Parathyroid adenoma (tissue), 2 donors: ENCODE results near the gene PACRG.
"Not testable (repeated sequence)": the region's sequence is repeated elsewhere in the genome, so short reads cannot be mapped to it uniquely, and the experiment has no call there.

Experiments used
- H2AFZ ChIP-seq: fragments of 300-600 bp; sonication (generic); one replicate; pipeline ENCODE4 v1.7.0; 2017; ENCODE audit warnings: antibody characterized with exemption, mild to moderate bottlenecking
- H3K27ac ChIP-seq: fragments of 300-600 bp; sonication (generic); one replicate; pipeline ENCODE4 v1.7.0; 2017
- H3K27me3 ChIP-seq: fragments of 300-600 bp; sonication (generic); one replicate; pipeline ENCODE4 v1.7.0; 2017; ENCODE audit warnings: low read length; ENCODE audit not compliant: control insufficient read depth, insufficient read depth
- H3K36me3 ChIP-seq: fragments of 300-600 bp; sonication (generic); one replicate; pipeline ENCODE4 v1.7.0; 2017; ENCODE audit warnings: low read length; ENCODE audit not compliant: control insufficient read depth, insufficient read depth
- H3K4me1 ChIP-seq: fragments of 300-600 bp; sonication (generic); one replicate; pipeline ENCODE4 v1.7.0; 2017; ENCODE audit warnings: control low read depth
- H3K4me2 ChIP-seq: fragments of 300-600 bp; sonication (generic); one replicate; pipeline ENCODE4 v1.7.0; 2017; ENCODE audit warnings: low read length
- H3K4me3 ChIP-seq: fragments of 300-600 bp; sonication (generic); one replicate; pipeline ENCODE4 v1.7.0; 2017; ENCODE audit warnings: low read depth, low read length
- H3K79me2 ChIP-seq: fragments of 300-600 bp; sonication (generic); one replicate; pipeline ENCODE4 v1.7.0; 2017; ENCODE audit warnings: control low read depth
- H3K9ac ChIP-seq: fragments of 300-600 bp; sonication (generic); one replicate; pipeline ENCODE4 v1.7.0; 2017; ENCODE audit warnings: mild to moderate bottlenecking
- H3K9me3 ChIP-seq: fragments of 300-600 bp; sonication (generic); one replicate; pipeline ENCODE4 v1.7.0; 2017; ENCODE audit warnings: low read length; ENCODE audit not compliant: control insufficient read depth
- TF ChIP-seq, protein P1 (sequence below): fragments of 300-600 bp; sonication (generic); IDR thresholded peaks from one replicate; pipeline ENCODE4 v1.7.0; 2017; ENCODE audit warnings: antibody characterized with exemption, mild to moderate bottlenecking
- donor health status: primary hyperparathyroidism.

Gene PACRG

GRCh38 chr6:162974685-162975084 is 246.9 kb downstream of the PACRG start:
- Histone ChIP-seq H3K9me3 (no peaks in the 10 kb centered on the region), H2AFZ (no peak overlapping the region), H3K27ac (no peak overlapping the region), H3K79me2 (no peaks in the 10 kb centered on the region), H3K4me1 (no peaks in the 10 kb centered on the region), H3K36me3 (no peaks in the 10 kb centered on the region), H3K9ac (no peak overlapping the region), H3K4me2 (no peak overlapping the region), H3K27me3 (no peaks in the 10 kb centered on the region), H3K4me3 (no peak overlapping the region)
- TF ChIP-seq, protein P1, sequence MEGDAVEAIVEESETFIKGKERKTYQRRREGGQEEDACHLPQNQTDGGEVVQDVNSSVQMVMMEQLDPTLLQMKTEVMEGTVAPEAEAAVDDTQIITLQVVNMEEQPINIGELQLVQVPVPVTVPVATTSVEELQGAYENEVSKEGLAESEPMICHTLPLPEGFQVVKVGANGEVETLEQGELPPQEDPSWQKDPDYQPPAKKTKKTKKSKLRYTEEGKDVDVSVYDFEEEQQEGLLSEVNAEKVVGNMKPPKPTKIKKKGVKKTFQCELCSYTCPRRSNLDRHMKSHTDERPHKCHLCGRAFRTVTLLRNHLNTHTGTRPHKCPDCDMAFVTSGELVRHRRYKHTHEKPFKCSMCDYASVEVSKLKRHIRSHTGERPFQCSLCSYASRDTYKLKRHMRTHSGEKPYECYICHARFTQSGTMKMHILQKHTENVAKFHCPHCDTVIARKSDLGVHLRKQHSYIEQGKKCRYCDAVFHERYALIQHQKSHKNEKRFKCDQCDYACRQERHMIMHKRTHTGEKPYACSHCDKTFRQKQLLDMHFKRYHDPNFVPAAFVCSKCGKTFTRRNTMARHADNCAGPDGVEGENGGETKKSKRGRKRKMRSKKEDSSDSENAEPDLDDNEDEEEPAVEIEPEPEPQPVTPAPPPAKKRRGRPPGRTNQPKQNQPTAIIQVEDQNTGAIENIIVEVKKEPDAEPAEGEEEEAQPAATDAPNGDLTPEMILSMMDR = no peak

GRCh38 chr6:162976141-162976540 is 248.4 kb downstream of the PACRG start:
- Histone ChIP-seq H3K27ac (no peak overlapping the region), H3K9me3 (no peaks in the 10 kb centered on the region), H3K27me3 (no peaks in the 10 kb centered on the region), H2AFZ (no peak overlapping the region), H3K9ac (no peak overlapping the region), H3K4me3 (no peak overlapping the region), H3K36me3 (no peaks in the 10 kb centered on the region), H3K79me2 (no peaks in the 10 kb centered on the region), H3K4me2 (no peak overlapping the region), H3K4me1 (no peaks in the 10 kb centered on the region)
- TF ChIP-seq, protein P1 = no peak

GRCh38 chr6:162983234-162983633 is 255.5 kb downstream of the PACRG start:
- not testable (repeated sequence) for H3K9ac ChIP-seq, H2AFZ ChIP-seq, H3K4me2 ChIP-seq, H3K36me3 ChIP-seq, H3K79me2 ChIP-seq, H3K9me3 ChIP-seq, H3K27ac ChIP-seq, H3K4me1 ChIP-seq, H3K27me3 ChIP-seq, H3K4me3 ChIP-seq

DNA sequence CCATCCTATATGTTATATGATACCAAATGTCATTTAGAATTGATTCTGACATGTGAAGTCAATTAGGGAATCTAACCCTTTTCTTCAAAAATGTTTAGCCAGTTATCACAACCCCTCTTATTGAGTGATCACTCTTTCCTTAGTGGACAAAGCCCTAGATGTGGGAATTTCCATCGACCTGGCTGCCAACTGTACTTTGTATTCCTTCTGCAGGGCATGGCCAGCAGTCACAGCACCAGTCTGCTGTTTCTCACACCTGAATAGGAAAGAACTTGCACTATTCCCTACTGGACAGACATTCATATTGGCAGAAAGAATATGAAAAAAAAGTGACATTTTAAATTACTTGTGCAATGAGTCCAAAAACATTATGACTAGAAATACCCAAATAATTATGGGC is 271.0 kb downstream of the PACRG start:
- H2AFZ ChIP-seq = no peak overlapping the region
- H3K27ac ChIP-seq = no peak overlapping the region
- H3K9me3 ChIP-seq = no peaks in the 10 kb centered on the region
- H3K79me2 ChIP-seq = no peaks in the 10 kb centered on the region
- no peaks in the 10 kb centered on the region for H3K4me1 ChIP-seq
- TF ChIP-seq, protein P1 = no peak
- no peak overlapping the region for H3K4me2 ChIP-seq
- H3K27me3 ChIP-seq = no peaks in the 10 kb centered on the region
- no peak overlapping the region for H3K4me3 ChIP-seq
- H3K36me3 ChIP-seq = no peaks in the 10 kb centered on the region
- H3K9ac ChIP-seq = no peak overlapping the region

DNA sequence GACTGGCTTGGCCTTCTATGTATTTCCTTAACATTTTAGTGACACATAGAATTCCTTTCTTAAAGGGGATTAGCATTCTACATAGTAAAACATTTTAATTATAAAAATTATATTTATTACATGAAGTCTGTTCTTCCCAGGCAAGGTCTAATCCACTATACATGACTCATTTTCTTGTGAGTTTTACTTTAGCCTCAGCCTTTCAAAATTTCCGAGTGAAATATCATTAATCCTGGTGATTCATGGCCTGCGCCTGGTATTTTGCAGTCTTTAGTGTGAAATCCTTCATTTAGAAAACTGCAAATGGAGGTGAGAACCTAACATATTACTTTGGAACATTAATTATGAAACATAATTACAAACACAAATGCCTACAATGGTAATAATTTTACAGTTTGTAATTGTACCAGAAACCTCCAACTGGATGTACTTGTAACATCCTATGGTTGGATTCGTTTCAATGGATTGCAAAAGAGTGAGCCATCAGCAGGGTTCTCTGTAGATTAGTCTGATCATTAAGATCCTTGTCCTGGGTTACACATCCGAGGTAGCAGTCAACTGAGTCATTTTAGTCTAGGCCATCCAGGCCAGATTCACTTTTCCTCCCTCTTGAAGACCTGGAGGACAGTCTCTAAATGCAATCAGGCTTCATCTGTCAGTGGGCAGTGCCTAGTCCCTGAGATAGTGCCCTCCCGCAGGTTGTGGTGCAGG is 272.0 kb downstream of the PACRG start:
- H3K9ac ChIP-seq = no peak overlapping the region
- H2AFZ ChIP-seq = no peak overlapping the region
- no peaks in the 10 kb centered on the region for H3K9me3 ChIP-seq
- TF ChIP-seq, protein P1 = no peak
- no peaks in the 10 kb centered on the region for H3K79me2 ChIP-seq
- H3K27me3 ChIP-seq = no peaks in the 10 kb centered on the region
- no peak overlapping the region for H3K4me3 ChIP-seq
- H3K4me2 ChIP-seq = no peak overlapping the region
- H3K36me3 ChIP-seq = no peaks in the 10 kb centered on the region
- no peaks in the 10 kb centered on the region for H3K4me1 ChIP-seq
- no peak overlapping the region for H3K27ac ChIP-seq
